ENCODE data around the gene APMAP.

GRCh38 chr20:25009218-25010145 lies 16.9 kb upstream of the APMAP start:
- TF ChIP-seq CTCF (IDR thresholded peaks at IDR 0.05 in 4 of 5, conservative IDR thresholded peaks at IDR 0.05 in 1 of 5) (no peak), POLR2A (IDR thresholded peaks at IDR 0.05) (no peak)

Measured in gastrocnemius medialis (tissue), 4 donors.